GM12878 (cell line): ENCODE data around the gene CHERP. TPM values are rescaled to one million over a fixed set of nuclear protein-coding genes. Genes with fewer than 3 reads are reported as not detected.

Source experiments
- BACH1 ChIP-seq: fragments of 450-650 bp; IDR thresholded peaks from 2 replicates; pipeline ENCODE4 v1.6.1; 2017; ENCODE audit warnings: mild to moderate bottlenecking, borderline replicate concordance
- BMI1 ChIP-seq: fragments of 450-650 bp; IDR thresholded peaks from 2 replicates; pipeline ENCODE4 v1.6.1; 2016; ENCODE audit warnings: mild to moderate bottlenecking, moderate library complexity, borderline replicate concordance
- CBX5 ChIP-seq: sonication (generic); IDR thresholded peaks from 2 replicates; pipeline ENCODE4 v1.6.1; 2016; ENCODE audit warnings: low read depth, moderate library complexity, mild to moderate bottlenecking, inconsistent platforms
- CREB1 ChIP-seq: IDR thresholded peaks from 2 replicates; pipeline ENCODE4 v1.6.1; 2012; ENCODE audit warnings: low read depth, mild to moderate bottlenecking, inconsistent platforms
- ELK1 ChIP-seq: IDR thresholded peaks from 2 replicates; pipeline ENCODE4 v1.6.1; 2012; ENCODE audit warnings: low read depth, low read length, improper control_type of control experiment
- ESRRA ChIP-seq: IDR thresholded peaks from 2 replicates; pipeline ENCODE4 v1.6.1; 2012; ENCODE audit warnings: mild to moderate bottlenecking, low read length, improper control_type of control experiment
- HDAC2 ChIP-seq: fragments of 200-600 bp; sonication (generic); IDR thresholded peaks from 2 replicates; pipeline ENCODE4 v1.6.1; 2017
- HSF1 ChIP-seq: fragments of 150-350 bp; IDR thresholded peaks from 2 replicates; pipeline ENCODE4 v1.6.1; 2014; ENCODE audit warnings: mild to moderate bottlenecking, low read depth, low read length
- IKZF1 ChIP-seq: fragments of 450-650 bp; conservative IDR thresholded peaks from 2 replicates; pipeline ENCODE4 v1.6.1; 2017; ENCODE audit warnings: antibody characterized with exemption, mild to moderate bottlenecking
- MAX ChIP-seq: IDR thresholded peaks from 2 replicates; pipeline ENCODE4 v1.6.1; 2012; ENCODE audit warnings: low read depth, low read length, improper control_type of control experiment
- MXI1 ChIP-seq: fragments of 150-350 bp; IDR thresholded peaks from 2 replicates; pipeline ENCODE4 v1.6.1; 2011; ENCODE audit warnings: low read depth, mild to moderate bottlenecking, inconsistent platforms, low read length, improper control_type of control experiment
- NFIC ChIP-seq: IDR thresholded peaks from 2 replicates; pipeline ENCODE4 v1.6.1; 2012; ENCODE audit warnings: low read depth, mild to moderate bottlenecking, inconsistent platforms, low read length, moderate library complexity
- NFYB ChIP-seq: IDR thresholded peaks from 2 replicates; pipeline ENCODE4 v1.6.1; 2011; ENCODE audit warnings: low read depth, mild to moderate bottlenecking, low read length, improper control_type of control experiment, moderate library complexity; ENCODE audit not compliant: insufficient read depth
- NR2F1 ChIP-seq: fragments of 450-650 bp; conservative IDR thresholded peaks from 2 replicates; pipeline ENCODE4 v1.6.1; 2017; ENCODE audit warnings: mild to moderate bottlenecking
- PBX3 ChIP-seq: IDR thresholded peaks from 2 replicates; pipeline ENCODE4 v1.6.1; 2011; ENCODE audit warnings: mild to moderate bottlenecking, low read depth, low read length, moderate library complexity; ENCODE audit not compliant: insufficient replicate concordance
- RAD21 ChIP-seq: IDR thresholded peaks from 2 replicates; pipeline ENCODE4 v1.6.1; 2011; ENCODE audit warnings: mild to moderate bottlenecking, low read depth, low read length, moderate library complexity; ENCODE audit not compliant: insufficient read depth
- RUNX3 ChIP-seq: IDR thresholded peaks from 2 replicates; pipeline ENCODE4 v1.6.1; 2012; ENCODE audit warnings: low read length, inconsistent platforms
- SKIL ChIP-seq: fragments of 450-650 bp; IDR thresholded peaks from 2 replicates; pipeline ENCODE4 v1.6.1; 2017; ENCODE audit warnings: mild to moderate bottlenecking, low read depth, inconsistent platforms; ENCODE audit not compliant: poor library complexity, severe bottlenecking
- SMAD1 ChIP-seq: fragments of 450-650 bp; IDR thresholded peaks from 2 replicates; pipeline ENCODE4 v1.6.1; 2018; ENCODE audit warnings: mild to moderate bottlenecking, low read depth; ENCODE audit not compliant: partially characterized antibody
- TBL1XR1 ChIP-seq: IDR thresholded peaks from 2 replicates; pipeline ENCODE4 v1.6.1; 2012; ENCODE audit warnings: low read depth, low read length, improper control_type of control experiment
- TCF3 ChIP-seq: IDR thresholded peaks from 2 replicates; pipeline ENCODE4 v1.6.1; 2012; ENCODE audit warnings: low read depth, mild to moderate bottlenecking, low read length, borderline replicate concordance; ENCODE audit not compliant: insufficient read depth
- ZBTB11 ChIP-seq: fragments of 450-650 bp; formaldehyde crosslinking; IDR thresholded peaks from 2 replicates; pipeline ENCODE4 v1.5.0; 2022; ENCODE audit warnings: mild to moderate bottlenecking, missing genetic modification characterization
- polyA plus RNA-seq, 11 experiments: library from polyadenylated mRNA; depleted of rRNA in 4 of 11; unstranded in 6 of 11; stranded (reverse) in 5 of 11; fragments of >200 nt; fragmentation: Nextera tagmentation in 4 of 11; fragmentation: Illumina TruSeq in 1 of 11; extraction: Ambion mirVana in 4 of 11; extraction: Trizol in 1 of 11; gene quantifications; 1 replicate in 1 of 11; 2 replicates in 10 of 11; pipeline versions ENCODE4 v1.2.1 to v1.2.3, GENCODE V29; 2011 to 2016; ENCODE audit warnings: inconsistent platforms in 2 of 11, missing spikeins in 2 of 11, low read depth in 1 of 11
- total RNA-seq, 4 experiments: library from RNA; depleted of rRNA in 3 of 4; stranded (reverse); fragments of >200 nt in 3 of 4; fragmentation: Illumina TruSeq in 1 of 4; extraction: Trizol in 1 of 4; gene quantifications; 2 replicates each; pipeline versions ENCODE4 v1.2.1 to v1.2.3, GENCODE V29; 2013 to 2021

Gene CHERP
- total and polyA plus RNA-seq, 10 of the 15 experiments (the other 5 are each of a cell fraction or from before 2014, with no cell fraction given), result 0.66 to 65.3 (median 12.2) TPM

GRCh38 chr19:16571822-16572331, 29.6 kb upstream of the CHERP start (continued):
- TF ChIP-seq SKIL, result no peak
- TF ChIP-seq ZBTB11 (CRISPR knock-in tag), result no peak
- no peak for TF ChIP-seq RAD21
- no peak for TF ChIP-seq CREB1
- no peak for TF ChIP-seq SMAD1
- TF ChIP-seq RUNX3, result no peak
- no peak for TF ChIP-seq ESRRA
- TF ChIP-seq MXI1, result no peak
- TF ChIP-seq PBX3, result no peak
- no peak for TF ChIP-seq HSF1
- peak; percentile 44 for TF ChIP-seq NR2F1
- no peak for TF ChIP-seq NFIC
- TF ChIP-seq ELK1, result no peak
- TF ChIP-seq IKZF1, result peak; percentile 98
- TF ChIP-seq BMI1, result no peak
- no peak for TF ChIP-seq HDAC2
- TF ChIP-seq BACH1, result peak; percentile 38; the same call in 1 of the 2 replicates
- TF ChIP-seq TBL1XR1, result 0 out of 2 replicates have a peak, but pooled peaks have one; percentile 16
- no peak for TF ChIP-seq NFYB
- TF ChIP-seq TCF3, result no peak
- no peak for TF ChIP-seq CBX5
- no peak for TF ChIP-seq MAX
